ENCODE measurements around the gene LGMN.
"Not testable (repeated sequence)": the region's sequence is repeated elsewhere in the genome, so short reads cannot be mapped to it uniquely, and the experiment has no call there.

LGMN gene

DNA sequence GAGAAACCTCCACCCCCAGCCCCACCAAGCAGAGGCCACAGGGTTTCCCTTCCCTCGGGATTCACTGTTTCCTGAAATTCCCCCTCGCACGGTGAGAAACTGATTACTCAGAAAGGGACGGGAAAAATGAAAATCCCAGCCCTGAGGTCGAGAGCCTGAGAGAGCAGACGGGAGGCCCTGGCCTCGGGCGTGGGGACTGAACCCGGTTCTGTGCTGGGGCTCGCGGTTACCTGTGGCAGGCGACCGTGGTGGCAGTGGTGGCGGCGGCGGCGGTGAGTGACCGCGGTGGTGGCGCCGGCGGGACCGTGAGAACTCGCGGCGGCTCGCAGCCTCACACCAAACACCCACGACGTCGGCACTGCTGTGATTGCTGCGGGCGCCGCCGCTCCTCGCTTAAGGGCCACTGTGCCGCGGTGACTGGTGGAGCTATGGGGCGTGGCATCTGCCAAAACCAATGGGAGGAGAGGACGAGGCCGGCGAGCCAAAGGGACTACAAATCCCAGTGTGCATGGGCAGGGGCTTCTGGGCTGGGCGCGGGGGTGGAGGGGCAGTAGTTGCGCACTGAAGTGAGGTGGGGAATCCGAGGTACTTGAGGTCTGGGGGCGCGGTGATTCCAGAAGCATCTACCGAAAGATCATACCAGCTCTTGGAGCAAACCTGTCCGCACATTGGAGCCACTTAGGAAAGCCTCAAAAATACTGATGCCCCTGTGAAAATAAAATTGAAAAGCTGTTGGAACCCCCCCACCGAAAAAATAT is at the start of gene LGMN:
Gene LGMN, minus strand, starts transcription at position 369 of the 758 bp plus-strand sequence. CDS start 15,841 bp downstream, outside the sequence.
- DNase-seq, result peak; percentile 96

DNA sequence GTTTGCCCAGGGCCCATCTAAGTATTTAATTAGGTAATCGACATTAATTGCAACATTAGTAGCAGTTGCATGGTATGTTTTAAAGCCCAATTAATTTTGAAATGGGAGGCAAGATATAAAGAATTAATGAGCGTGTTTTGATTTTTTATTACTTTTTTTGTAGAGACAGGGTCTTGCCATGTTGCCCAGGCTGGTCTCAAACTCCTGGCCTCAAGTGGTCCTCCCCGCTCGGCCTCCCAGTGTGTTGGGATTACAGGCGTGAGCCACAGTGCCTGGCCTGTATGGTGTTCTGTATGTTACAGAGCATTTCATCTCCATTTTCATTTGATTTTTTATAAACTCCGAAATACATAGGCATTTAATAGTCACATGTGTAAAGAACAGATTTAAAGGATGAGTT is 46.5 kb upstream of the LGMN start:
- no peak for DNase-seq

DNA sequence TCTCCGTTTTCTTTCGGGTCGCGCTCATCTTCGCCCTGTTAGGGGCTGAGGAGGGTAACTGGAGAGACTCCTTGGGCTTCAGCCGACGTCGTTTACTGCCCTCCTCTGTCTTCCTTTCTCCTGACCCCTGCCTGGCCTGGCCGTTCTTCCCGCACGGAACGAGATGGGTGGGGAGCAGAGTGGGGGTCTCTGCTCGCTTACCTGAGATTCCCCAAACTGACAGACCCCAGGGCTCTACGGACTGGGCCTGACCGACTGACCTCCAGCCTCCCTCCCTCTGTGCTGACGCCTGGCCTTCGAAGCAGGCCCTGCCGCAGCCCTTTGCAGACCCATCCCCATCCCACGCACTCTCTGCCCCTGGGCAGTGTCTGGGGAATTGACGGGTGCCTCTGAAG is 46.1 kb upstream of the LGMN start:
- no peak for DNase-seq

DNA sequence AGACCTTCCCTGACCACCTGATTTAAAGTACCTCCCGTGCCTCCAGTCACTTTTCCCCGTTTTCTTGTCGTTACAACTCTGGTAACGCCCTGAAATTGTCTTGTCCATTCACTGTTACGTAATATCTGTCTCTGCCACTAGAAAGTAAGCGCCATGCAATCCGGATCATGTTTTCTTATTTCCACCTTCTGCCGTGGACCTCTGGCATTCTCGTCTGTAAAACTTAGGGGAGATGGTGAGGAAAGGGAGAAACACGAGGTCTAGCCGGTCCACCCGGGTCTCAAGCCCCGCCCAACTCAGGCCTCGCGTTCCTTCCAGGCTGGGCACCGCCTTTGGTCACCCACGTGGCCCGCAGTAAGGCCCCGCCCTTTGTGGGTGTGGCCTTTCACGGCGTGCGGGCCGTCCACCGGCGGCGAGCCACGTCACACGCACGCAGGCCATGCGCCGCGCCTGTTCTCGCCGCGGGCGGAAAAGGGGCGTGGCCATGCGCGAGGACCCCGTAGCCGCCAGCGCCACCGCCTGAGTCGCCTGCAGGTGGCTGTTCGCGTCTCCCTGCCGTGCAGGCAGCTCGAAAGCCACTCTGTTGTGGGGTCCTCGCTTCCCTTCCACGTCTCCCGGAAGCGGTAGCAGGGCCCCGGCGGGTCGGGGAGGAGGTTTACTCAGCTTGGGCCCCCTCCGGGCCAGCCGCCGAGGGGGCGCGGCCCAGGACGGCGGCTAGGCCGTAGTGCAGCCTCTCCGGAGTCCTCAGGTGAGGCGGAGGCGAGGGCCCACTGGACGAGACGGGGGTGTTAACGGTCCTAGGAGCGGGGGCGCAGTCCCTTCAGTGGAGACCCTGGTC is 45.5 kb upstream of the LGMN start, which contains the start of gene GOLGA5:
Gene GOLGA5, plus strand, starts transcription at position 597 of the 838 bp plus-strand sequence. CDS start 3,133 bp downstream, outside the sequence.
- DNase-seq, result peak; percentile 100

DNA sequence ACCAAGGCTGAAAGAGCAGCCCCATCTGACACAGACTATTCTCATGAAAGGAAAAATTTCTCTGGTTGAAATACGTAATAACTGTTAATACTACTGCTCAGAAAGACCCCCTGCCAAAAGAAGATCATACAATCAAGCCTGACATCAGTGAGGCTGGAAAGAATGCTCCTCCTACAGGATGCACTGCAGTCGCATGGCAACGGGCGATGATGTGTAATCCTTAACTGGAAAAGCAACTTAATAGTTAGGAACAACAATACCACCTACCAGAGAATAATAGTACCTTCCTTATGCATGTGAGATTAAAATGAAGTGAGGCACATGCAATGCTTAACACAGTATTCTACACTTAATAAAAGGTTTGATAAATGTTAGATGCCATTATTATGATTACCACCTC is 44.5 kb upstream of the LGMN start:
- DNase-seq, result no peak

DNA sequence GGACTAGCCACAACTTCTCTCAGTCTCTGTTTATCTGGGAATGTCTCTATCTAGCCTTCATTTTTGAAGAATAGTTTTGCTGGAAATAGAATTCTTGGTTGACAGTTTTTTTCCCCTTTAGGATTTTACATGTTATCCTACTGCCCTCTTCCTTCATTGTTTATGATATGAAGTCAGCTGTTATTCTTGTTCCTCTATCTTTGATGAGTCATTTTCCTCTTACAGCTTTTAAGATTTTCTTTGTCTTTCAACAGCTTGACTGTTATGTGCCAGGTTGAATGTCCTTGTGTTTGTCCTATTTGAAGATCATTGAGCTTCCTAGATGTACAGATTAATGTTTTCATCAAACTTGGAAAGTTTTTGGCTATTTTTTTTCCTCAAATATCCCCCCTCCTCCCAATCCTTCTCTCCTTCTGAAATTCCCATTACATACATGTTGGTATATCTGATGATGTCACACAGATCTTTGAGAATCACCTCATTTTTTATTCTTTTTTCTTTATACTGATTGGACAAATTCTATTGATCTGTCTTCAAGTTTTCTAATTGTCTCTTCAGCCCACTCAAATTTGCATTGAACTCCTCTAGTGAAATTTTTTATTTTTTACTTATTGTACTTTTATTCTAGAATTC is 41.1 kb upstream of the LGMN start:
- no peak for DNase-seq

DNA sequence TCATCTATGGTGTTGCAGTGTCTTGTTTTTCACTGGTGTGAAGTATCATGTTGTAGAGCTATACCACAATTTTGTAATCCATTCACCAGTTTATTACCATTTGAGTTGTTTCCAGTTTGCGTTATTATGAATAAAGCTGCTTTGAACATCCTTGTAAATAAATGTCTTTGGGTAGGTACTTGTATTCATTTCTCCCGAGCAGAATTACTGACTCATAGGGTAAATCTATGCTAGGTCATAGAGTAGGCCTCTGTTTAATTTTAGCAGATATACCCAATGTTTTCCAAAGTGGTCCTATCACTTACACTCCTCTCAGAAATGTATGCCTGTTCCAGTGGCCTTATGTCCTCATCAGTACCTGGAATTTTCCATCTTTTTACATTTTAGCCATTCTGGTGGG is 39.1 kb upstream of the LGMN start:
- DNase-seq, result no peak

DNA sequence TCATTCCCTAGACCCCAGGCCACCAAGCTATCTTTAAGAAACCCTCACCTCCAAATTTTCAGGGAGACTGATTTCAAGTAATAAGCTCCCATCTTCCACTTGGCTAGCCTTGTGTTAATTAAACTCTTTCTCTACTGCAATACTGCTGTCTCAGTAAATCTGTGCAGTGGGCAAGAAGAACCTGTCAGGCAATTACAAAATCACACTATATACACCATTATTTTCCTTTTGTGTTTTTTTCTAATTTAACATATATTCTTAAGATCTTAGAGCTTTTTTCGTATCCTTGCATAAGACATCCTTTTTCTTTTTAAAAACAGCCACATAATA is 38.0 kb upstream of the LGMN start:
- DNase-seq, result no peak

DNA sequence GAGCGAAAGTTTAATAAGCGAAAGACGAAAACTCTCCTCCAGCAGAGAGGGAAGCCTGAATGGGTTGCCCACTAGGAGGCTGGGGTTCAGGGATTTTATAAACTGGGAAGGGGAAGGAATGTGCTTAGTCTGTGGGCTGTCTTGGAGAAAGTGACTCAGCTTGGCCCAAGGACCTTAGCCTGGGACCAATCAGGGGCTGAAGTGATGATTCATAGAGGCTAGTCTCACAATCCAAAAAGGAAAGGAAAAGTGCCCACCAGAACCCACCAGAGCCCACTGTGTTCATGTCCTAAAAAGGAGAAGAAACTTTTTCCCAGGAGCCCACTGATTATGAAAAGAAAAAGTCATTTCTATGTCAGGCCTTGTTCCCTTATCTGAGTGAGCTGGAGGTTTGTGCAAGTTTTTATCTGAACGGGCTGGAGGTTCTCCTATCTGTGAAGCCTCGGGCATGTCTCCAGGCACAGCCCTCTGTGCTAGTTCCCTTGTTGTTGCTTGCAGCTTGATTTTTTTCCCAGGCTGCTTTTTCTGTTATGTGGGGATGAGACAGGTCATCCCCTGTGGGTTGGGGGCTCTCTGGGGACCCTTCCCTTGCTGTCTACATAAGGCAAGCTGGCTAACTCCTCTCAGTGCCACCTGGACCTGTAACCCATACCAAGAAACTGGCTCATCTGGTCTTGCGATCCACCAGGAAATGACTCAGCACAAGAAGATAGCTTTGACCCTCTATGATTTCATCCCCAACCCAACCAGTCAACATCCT is 37.4 kb upstream of the LGMN start:
- DNase-seq, result no peak

DNA sequence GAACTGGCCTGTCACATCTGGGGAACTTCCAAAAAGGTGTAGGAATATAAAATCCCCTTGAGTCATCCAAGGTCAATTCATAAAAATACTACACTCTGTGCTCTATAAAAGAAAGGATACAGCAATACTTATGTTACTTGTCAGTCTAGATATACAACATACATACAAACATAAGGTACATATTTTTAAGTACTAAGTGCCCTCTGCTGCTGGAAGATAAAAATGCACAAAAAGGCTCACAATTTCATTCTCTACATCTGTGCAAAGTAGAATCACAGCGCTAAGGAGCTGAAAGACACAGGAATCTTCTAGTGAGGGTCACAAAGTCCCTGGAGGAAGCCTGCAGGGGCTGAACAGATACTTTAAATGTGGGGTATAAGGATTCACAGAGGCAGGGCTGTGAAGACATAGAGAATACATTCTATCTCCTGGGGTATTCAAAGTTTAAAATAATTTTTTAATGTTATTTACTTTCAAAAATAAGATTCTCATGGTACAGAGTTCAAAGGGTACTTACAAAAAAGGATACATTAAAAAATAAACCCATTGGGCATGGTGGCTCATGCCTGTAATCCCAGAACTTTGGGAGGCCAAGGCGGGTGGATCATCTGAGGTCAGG is 35.5 kb upstream of the LGMN start:
- peak; percentile 41 for DNase-seq

DNA sequence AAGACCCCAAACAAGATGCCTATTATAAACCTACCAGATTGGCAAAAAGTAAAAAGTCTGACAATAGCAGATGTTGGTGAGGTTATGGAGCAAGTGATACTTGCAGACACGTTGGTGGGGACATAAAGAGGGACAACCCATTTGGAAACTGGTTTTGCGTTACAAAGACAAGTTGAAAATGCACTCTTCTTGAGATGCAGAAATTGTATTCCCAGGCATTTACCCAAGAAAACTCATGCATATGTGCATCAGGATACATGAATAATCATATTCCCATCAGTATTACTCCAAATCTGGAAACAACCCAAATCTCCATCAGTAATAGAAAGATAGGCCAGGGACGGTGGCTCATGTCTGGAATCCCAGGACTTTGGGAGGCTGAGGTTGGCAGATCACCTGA is 32.9 kb upstream of the LGMN start:
- no peak for DNase-seq

DNA sequence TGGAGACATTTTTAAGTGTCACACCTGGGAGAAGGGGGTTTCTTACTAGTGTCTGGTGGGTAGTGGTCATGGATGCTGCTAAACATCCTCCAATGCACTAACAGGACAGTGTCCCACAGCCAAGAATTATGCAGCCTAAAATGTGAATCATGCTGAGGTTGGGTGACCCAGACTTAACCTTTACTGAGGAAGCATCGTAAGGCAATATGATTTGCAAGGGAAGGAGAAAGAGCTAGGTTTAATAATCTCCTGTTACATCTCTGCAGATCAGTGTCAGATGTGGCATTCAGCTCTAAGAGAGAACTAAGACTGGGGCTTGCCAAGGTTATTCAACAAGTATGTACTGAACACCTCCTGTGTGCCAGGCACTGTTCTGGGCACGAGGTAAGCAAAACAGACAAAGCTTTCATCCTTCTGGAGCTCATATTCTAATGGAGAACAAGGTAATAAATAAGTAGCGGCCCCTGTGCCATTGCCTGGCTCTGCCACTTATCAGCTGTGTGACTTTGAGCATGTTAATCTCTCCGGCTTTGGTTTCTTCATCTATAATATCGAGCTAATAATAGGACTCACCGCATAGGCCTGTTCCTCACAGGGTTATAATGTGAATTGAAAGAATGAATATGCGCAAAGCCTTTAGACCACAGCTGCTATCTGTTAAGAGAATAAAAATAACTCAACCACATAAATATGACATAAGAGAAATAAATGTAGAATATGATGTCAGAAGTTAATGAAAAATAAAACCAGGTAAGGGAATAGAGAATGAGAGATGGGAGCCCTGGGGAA is 32.2 kb upstream of the LGMN start:
- no peak for DNase-seq

DNA sequence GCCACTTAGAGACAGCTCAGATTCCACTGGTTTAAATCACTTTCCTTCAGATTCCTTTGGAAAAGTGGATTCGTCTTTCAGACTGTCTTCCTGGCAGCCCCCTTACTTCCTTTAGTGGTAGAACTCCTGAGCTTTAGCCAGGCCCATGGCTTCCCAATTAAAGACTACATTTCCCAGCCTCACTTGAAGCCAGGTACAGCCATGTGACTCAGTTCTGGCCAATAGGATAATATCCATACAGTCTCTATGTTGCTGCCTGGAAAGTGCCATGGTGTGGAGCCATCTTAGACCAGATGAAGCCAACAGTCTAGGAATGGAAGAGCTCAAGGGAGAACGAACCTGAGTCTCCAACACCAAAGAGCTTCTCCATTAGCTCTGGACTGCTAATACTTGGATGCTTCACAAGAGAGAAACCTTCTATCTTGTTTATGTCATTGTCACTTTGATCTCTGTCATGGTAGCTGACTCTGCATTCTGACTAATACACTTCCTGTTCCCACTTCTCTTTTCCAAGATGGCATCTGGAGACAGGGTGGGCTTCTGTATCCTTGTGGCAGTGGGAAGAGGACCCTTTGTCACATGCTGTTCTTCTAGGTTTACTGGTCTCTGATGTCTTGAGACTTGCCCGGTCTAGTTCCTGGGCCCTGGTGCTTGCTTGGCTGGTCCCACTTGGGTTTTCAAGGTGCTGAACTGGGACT is 30.6 kb upstream of the LGMN start:
- DNase-seq, result not testable (repeated sequence)

DNA sequence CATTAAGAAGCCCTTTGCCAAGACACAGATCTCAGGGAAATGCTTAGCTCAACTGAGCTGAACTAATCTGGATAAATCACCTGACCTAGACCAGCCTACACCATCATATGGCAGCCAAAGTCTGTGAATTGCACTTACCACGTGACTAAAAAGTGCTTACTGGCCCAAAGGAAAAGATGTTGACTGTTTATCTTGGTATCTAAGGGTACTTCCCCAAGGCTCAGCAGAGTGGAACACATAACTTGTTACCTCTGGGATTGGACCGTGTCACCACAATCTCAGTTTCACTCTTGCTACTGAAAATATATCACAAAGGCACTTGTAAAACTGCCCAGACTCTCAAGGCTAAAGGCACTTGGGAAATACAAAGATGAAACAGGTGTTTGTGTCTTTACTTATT is 26.9 kb upstream of the LGMN start:
- peak; percentile 97 for DNase-seq

DNA sequence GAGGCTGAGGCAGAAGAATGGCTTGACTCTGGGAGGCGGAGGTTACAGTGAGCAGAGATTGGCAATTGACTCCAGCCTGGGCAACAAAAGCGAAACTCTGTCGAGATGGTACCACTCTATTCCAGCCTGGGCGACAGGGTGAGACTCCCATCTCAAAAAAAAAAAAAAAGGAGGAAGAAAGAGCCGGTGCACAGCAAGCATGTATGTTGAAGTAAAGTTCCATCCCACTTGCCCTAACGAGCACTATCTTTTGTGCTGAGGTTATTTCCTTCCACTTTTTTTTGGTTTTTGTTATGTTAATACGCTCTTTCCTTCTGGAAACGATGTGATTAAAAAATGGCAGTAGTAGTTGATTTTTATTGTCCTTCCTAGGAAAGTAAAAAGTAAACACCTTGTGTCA is 26.1 kb upstream of the LGMN start:
- no peak for DNase-seq

DNA sequence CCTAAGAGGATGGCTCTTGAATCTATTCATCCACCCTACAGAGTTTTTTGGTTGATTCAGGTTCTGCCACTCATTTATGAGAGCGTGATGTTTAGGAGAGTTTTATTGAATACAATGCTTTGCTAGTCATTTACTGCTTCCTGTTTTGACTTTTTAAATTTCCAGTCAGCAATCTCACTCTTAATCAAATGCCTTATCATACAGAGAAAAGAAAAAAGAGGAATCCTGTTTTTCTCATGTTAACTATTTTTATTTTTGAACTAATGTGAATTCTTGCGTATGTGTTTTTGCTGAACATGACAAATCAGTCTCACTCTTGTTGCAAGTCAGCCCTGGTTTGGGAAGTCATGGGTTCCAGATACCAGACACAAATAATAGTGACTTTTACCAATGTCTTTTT is 22.1 kb upstream of the LGMN start:
- no peak for DNase-seq

DNA sequence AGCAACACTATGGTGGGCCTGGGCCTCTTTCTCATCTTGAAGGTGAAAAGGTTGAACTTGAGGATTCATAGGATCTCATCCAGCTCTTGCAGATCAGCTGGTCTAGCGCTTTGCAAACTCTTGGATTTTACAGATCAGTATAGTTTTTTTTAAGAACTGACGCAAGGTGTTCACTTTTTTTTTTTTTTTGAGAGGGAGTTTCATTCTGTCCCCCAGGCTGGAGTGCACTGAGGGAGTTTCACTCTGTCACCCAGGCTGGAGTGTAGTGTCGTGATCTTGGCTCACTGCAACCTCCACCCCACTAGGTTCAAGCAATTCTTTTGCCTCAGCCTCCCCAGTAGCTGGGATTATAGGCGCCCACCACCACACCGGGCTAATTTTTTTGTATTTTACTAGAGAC is 20.4 kb upstream of the LGMN start:
- no peak for DNase-seq

DNA sequence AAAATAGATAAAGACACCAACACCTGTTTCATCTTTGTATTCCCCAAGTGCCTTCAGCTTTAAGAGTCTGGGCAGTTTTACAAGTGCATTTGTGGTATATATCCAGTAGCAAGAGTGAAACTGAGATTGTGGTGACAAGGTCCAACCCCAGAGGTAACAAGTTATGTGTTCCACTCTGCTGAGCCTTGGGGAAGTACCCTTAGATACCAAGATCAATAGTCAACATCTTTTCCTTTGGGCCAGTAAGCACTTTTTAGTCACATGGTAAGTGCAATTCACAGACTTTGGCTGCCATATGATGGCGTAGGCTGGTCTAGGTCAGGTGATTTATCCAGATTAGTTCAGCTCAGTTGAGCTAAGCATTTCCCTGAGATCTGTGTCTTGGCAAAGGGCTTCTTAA is 19.8 kb upstream of the LGMN start:
- DNase-seq, result peak; percentile 72

DNA sequence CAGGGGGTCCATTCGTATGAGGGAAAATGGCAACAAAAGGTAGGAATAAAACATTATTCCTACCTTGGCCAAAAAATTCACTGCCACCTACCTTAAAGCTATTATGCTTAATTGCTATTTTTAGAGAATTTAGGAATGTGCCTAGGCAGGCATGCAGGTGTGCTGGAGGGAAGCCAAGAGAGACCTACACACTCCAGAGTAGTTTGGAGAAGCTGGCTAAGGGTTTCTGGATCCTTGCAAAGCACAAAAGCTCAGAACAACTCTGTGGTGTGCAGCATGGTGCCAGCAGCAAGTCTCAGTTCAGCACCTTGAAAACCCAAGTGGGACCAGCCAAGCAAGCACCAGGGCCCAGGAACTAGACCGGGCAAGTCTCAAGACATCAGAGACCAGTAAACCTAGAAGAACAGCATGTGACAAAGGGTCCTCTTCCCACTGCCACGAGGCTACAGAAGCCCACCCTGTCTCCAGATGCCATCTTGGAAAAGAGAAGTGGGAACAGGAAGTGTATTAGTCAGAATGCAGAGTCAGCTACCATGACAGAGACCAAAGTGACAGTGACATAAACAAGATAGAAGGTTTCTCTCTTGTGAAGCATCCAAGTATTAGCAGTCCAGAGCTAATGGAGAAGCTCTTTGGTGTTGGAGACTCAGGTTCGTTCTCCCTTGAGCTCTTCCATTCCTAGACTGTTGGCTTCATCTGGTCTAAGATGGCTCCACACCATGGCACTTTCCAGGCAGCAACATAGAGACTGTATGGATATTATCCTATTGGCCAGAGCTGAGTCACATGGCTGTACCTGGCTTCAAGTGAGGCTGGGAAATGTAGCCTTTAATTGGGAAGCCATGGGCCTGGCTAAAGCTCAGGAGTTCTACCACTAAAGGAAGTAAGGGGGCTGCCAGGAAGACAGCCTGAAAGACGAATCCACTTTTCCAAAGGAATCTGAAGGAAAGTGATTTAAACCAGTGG is 15.5 kb upstream of the LGMN start:
- DNase-seq, result peak; percentile 85

DNA sequence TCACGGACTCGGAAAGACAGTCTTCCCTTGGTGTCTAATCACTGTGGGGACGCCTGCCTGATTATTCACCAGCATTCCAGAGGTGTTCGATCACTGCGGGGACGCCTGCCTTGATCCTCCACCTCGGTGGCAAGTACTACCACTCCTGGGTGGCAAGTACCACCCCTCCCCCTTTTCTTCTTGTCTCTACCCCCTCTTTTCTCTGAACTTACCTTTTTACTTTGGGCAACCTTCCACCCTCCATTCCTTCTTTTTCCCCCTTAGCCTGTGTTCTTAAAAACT is 12.0 kb upstream of the LGMN start:
- no peak for DNase-seq

All from DMS79 (cell line).